Measurements from ENCODE around the gene PLAAT4.
A peak's percentile ranks its signal among the peaks of the same experiment; 100 is the strongest.

Gene PLAAT4

GRCh38 chr11:63510360-63511047 lies 26.1 kb upstream of the PLAAT4 start:
- no peak overlapping the region for H3K4me3 ChIP-seq (ENCODE audit: low read length)
- TF ChIP-seq CTCF (conservative IDR thresholded peaks at IDR 0.05; ENCODE audit: low read length), result no peak
- DNase-seq (ENCODE audit: low read depth), result peak; percentile 19

- DNase-seq (ENCODE audit: low read depth), result no peak
- no peak for TF ChIP-seq CTCF (conservative IDR thresholded peaks at IDR 0.05; ENCODE audit: low read length)
- H3K4me3 ChIP-seq (ENCODE audit: low read length), result no peak overlapping the region
Observed at GRCh38 chr11:63511048-63511748, 25.4 kb upstream of the PLAAT4 start.

GRCh38 chr11:63512816-63513215 lies 23.8 kb upstream of the PLAAT4 start:
- H3K4me3 ChIP-seq (ENCODE audit: low read length), result no peak overlapping the region
- TF ChIP-seq CTCF (conservative IDR thresholded peaks at IDR 0.05; ENCODE audit: low read length), result no peak
- no peak for DNase-seq (ENCODE audit: low read depth)

GRCh38 chr11:63516109-63516508 lies 20.5 kb upstream of the PLAAT4 start:
- no peak overlapping the region for H3K4me3 ChIP-seq (ENCODE audit: low read length)
- DNase-seq (ENCODE audit: low read depth), result no peak
- no peak for TF ChIP-seq CTCF (conservative IDR thresholded peaks at IDR 0.05; ENCODE audit: low read length)

GRCh38 chr11:63517156-63517555 lies 19.5 kb upstream of the PLAAT4 start:
- no peak for DNase-seq (ENCODE audit: low read depth)
- H3K4me3 ChIP-seq (ENCODE audit: low read length), result no peak overlapping the region
- no peak for TF ChIP-seq CTCF (conservative IDR thresholded peaks at IDR 0.05; ENCODE audit: low read length)

- TF ChIP-seq CTCF (conservative IDR thresholded peaks at IDR 0.05; ENCODE audit: low read length), result no peak
- H3K4me3 ChIP-seq (ENCODE audit: low read length), result no peak overlapping the region
- peak; percentile 37 for DNase-seq (ENCODE audit: low read depth)
Observed at GRCh38 chr11:63518548-63518947, 18.1 kb upstream of the PLAAT4 start.

- no peak for TF ChIP-seq CTCF (conservative IDR thresholded peaks at IDR 0.05; ENCODE audit: low read length)
- no peak overlapping the region for H3K4me3 ChIP-seq (ENCODE audit: low read length)
- DNase-seq (ENCODE audit: low read depth), result no peak
Observed at GRCh38 chr11:63520606-63521170, 15.9 kb upstream of the PLAAT4 start.

Measured in AG10803 (cell line).